GM18499 (cell line): ENCODE measurements around the gene FAT1.

Source experiments
- ATAC-seq: cut with Tn5 transposase; IDR thresholded peaks from one replicate; pipeline ENCODE4 v1.9.1; 2021; ENCODE audit warnings: moderate number of reproducible peaks; ENCODE audit not compliant: insufficient read depth, unreplicated experiment

FAT1 gene

DNA sequence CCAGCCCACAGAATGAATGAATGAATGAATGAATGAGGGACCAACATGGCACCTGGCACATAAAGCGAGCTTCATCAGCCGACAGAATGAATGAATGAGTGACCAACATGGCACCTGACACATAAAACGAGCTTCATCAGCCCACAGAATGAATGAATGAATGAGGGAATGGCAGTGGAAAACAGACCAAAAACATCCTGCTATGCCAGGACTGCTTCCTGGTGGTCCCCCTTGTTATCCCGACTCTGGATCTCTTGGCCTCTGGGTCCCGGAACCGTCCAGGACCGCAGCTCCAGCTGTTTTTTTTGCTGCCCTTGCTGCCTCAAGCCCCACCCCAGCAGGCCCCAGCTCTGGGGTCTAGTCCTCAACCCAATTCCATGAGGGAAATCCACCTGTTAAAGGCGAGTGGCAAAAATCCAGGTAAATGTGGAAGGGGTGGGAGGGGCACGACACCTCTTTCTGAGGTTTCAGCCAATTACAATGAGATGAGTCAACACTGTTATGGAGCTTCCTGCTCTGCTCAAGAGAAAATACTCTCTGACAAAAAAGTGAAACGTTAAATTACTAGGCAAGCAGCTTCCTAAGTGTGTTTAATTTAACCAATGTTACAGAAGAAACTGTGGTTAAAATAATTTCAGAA lies 96.3 kb downstream of the FAT1 start:
- no peak for ATAC-seq

DNA sequence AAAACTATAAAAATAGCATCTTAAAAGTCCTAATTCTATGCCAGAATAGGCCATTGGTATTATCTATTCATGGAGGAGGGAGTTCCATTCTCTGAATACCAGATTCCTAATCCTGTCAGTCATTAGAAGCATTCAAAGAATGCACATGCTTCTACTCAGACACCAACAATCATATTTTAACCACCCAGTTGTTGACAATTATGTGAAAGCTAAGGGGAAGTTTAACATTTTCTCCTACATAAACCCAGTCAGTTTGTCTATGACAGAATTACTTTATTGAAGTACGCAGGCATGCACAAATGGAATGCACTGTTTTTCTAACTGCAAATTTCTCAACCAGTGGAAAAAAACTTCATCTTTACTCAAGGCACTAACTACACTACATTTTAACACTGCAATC lies 98.7 kb downstream of the FAT1 start:
- ATAC-seq = no peak

DNA sequence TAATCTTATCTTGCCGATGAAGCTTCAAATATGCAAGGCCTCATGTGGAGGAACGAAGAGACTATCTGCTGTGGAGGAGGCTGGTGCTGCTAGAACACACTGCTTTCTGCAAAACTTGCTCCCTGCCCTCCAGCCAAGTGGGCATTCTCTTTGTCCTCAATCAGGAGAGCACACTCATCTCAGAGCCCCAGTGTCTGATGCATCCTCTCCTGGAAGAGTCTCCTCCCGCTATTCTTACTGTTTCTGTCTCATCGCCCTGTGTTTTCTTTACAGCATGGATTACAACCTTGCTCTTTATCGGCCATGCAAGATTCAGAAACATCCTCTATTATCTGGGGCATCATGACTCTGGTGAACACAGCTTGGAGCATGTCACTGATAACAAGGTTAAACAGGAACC lies 100.1 kb downstream of the FAT1 start:
- no peak for ATAC-seq

DNA sequence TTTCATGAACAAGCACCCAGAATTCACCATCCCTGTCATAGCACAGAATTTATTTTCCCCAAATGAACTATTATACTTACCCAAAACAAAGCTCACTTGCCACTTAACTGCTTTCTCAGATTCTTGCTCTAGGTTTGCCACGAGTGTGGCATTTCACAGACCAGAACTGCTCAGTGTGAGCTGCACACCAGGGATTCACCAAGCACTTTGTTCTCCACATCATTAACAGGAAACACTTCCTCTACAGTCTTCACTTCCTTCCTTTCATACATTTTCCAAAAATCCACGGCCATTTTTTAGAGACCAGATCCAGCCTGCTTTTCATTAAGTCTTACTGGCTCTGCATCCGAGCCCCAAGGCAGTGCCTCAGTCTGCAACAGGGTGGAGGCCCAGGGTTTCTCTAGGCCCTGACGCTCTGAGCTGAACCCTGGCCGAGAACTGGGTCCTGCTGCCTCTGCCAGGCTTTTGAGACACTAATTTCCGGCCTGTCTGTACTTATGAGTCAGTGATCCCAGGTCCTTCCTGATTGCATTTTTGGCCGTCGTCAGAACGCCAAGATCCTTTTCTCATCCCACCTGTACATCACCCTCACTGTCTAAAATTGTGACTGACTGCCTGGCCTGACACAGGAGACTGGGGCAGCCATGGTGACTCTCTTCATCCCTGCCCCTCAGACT lies 100.7 kb downstream of the FAT1 start:
- no peak for ATAC-seq

DNA sequence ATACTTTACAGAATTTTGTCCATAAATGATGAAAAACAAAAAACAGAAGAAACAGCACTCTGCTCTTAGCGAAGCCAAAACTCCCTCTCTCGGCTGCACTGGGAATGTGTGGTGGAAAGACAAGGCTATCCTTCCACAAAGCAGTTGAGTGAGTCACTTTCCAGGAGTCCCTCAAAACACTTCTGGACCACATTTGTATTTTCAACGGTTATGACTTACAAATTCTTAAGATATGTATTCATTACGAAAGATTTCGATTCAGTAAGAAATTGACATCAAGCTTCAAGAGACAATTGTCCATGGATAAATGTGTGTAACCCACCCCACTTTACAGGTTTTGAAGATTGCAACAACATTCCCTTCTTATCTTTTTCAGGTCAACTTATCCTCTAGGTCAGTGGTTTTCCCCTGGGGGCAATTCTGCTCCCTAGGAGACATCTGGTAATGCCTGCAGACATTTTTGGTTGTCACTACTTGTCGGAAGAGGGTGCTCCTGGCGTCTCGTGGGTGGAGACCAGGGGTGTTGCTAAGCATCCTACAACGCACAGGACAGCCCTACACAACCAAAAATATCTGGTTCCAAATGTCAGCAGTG lies 101.6 kb downstream of the FAT1 start:
- ATAC-seq = no peak

DNA sequence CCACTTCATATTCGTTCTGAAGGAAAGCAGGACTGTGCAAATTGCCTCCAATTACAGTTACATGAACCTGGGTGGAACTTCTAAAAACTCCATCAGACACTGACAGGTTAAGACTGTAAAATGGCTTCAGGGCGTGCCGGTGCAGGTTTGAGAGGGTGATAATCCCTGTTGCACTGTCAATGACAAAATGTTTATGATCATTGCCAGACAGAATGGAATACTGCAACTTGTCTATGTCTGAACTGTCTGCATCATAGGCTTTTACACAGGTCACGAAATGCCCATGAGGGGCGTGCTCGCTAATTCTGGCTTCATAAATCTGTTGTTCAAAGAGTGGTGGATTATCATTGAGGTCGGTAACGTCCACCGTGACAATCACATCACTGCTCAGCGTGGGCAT lies 104.6 kb downstream of the FAT1 start:
- no peak for ATAC-seq

DNA sequence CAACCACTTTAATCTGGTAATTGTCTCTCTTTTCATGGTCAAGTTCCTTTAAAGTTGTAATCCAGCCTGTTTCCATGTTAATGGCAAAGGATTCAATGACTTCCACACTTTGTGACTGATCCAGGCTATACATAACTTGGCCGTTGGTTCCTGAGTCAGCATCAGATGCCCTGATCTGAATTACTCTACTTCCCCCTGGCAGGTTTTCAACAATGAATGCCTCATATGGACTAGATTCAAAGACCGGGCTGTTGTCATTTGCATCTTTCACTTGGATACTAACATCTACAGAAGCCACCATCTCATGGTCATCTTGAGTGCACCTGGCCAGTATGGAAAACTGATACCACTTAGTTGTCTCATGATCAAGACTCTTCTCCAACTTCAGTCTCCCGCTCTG lies 105.7 kb downstream of the FAT1 start:
- no peak for ATAC-seq

DNA sequence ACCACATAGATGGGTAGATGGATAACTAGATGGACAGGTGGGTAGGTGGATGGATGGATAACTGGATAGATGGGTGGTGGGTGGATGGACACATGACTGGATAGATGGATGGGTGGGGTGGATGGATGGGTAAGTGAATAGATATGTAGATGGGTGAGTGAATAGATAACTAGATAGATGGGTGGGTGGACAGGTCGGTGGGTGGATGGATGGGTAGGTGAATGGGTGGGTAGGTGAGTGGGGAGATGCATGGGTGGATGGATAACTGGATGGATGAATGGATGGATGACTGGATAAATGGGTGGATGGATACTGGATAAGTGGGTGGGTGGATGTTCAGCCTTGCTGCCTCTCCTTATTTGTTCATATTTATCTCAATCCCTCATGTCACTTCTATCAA lies 116.2 kb downstream of the FAT1 start:
- no peak for ATAC-seq

DNA sequence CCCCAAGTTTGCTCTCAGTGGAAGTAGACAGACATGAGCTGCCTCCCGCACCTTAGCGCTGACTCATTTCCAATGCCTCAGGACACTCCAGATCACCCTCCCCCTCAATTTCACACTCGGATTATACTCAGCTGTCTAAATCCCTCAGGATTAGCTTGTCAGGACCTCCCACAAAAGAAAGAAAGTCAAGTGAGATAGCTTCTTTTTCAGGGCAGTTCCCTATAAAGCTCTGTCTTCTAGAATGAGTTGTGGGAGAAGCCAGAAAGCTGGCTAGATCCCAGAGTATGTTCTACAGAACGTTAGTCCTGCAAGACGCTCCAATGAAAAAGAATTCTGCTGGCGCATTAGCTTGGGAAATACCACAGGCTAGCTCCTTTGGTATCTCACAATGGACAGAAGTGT lies 117.1 kb downstream of the FAT1 start:
- ATAC-seq = no peak

DNA sequence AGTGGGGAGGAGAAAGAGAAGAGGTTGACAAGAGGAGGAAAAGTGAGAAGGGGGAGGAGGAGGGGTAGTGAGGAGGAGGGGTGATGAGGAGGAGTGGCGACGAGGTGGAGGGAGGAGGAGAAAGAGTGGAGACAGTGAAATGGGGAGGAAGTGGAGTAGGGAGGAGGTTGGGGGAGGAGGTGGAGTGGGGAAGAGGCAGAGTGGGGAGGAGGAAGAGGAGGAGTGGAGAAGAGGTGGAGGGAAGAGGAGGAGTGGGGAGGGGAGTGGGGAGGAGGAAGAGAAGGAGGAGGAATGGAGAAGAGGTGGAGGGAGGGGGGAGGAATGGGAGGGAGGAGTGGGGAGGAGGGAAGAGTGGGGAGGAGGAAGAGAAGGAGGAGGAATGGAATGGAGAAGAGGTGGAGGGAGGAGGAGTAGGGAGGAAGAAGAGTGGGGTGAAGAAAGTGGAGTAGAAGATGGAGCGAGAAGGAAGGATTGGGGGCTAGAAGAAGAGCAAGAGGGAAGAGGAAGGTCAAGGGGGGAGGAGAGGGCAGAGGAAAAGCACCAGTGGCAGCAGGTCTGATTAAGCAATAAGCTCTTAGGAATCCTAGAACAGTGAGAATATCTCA lies 118.3 kb downstream of the FAT1 start:
- no peak for ATAC-seq

DNA sequence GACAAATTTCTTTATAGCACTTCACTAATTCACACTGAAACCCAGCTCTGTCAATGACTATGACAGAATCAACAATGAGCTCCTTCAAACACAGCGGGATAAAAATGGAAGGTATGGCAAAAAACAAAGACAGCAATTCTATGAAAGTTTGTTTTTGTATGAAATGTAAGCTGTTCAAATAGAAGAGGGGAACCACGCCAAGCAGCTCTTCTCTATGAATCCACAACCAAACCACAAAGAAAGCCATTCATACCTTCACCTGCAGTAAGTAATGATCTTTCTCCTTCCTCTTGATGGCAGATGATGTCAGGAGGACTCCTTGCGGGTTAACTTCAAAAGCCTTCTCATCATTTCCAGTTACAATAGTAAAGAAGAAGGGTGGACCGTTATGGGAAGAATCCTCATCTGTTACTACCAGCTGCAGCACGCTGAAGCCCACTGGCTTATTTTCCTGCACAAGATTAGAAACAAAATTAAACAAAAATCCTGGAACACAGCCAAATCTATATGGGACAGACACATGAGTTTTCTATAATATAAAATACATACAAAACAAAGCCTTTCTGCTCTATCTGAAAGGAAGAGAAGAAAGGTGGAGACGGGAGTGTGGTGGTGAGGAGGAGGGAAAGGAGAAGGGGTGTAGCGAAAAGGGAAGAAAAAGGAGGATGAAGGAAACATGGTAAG lies 119.4 kb downstream of the FAT1 start:
- no peak for ATAC-seq

DNA sequence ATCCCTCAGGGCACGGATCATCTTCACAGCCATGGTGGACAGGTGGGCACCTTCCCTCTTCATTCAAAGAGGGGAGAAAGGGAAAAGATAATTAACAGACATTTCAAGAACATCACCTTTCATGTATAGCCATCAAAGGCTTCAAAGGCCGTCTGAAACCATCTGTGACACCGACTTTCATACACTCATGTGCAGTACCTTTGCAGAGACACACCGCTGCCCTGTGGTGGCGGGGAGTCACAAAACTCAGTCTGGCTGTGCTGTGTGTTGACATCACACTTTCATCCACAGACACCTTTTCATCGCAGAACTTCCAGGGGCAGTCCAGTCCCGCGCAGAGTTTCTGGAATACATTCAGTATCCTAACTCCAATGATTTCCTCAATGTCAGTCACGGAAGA lies 120.7 kb downstream of the FAT1 start:
- ATAC-seq = no peak

DNA sequence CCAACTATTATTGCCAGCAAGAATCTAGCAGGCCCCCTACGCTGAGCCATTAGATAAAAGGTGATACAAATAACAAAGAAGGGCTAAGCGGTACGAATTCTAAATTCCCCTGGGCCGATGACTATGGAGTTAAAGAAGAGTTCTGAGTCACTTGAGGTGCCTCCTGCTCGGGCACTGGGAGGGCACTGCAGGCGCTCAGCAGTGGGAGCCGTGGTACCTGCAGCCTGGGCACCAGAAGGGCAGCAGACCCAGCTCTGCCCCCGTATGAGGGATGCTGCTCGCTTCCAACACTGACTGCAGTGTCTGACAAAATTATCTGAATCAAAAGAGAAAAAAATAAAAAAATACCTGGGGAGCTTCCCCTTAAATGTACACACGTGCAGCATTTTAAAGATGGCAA lies 124.2 kb downstream of the FAT1 start:
- no peak for ATAC-seq

DNA sequence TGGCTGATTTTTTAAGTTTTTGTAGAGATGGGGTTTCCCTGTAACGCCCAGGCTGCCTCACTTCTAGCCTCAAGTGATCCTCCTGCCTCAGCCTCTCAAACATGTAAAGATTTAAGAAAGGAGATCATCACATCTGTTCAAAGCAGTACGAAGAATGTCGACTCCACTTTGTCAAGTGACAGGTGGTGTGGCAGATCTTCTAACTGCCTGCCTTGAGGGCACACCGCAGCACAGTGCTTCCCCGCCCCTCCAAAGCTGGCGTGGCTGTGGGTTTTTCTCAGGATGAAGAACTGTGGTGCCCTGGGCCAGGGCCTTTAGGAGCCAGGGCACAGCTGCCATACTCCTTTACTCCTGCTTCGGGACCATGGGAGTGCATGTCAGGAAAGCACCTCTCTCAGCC lies 125.0 kb downstream of the FAT1 start:
- no peak for ATAC-seq

DNA sequence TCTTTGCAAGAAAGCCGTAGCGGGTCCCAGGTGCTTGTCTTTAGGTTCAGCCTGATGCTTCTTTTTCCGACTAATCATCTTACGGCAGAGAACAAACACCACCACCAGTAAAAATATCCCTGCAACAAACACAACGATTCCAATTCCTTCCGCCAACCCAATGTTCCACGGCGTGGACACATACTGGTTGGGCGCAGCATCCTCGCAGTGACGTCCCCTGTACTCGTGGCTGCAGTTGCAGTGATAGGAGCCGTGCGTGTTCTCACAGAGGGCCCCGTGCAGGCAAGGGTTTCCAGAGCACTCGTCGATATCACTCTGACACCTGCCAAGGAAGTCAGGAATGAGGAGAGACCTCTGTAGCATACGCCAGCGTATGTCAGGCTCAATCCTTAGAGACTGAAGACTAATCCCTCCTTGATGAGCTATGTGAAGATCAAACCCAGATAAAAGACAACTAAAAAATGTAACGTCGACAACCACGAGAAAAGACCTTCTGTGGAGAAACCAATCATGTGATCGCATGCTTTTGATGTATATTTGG lies 126.7 kb downstream of the FAT1 start:
- no peak for ATAC-seq

DNA sequence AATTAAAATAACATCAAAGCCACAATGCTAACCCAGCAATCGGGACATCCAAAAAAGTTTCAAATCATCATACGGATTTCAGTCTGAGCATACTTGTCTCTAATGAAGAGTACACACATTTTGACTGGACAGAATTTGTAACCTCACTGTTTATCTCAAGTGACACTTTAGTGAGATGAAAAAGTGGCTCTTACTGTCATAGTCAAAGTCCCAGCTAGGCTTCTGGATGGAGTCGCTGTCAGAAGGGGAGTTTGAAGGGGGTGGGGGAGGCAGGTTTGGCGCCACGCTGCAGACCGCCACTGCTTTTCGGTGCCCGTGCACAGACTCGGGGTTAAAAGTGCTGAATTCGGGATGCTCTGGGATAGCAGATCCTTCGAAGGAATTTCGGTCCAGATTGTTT lies 127.3 kb downstream of the FAT1 start:
- ATAC-seq = no peak

DNA sequence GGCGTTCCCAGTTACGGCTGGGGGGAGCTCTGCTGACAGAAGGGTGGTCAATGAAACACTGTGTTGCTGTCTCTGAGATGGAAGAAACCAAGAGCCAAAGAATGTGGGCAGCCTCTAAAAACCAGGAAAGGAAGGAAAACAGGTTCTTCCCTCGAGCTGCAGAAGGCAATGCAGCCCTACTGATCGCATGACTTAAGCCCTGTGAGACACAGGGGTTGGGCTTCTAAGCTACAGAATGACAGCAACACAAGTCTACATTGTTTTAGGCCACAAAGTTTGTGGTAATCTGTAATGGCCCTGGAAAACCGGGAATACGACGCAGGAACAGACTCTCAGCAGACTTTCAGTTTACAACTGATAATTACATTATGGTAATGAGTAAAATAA lies 130.1 kb downstream of the FAT1 start:
- no peak for ATAC-seq

DNA sequence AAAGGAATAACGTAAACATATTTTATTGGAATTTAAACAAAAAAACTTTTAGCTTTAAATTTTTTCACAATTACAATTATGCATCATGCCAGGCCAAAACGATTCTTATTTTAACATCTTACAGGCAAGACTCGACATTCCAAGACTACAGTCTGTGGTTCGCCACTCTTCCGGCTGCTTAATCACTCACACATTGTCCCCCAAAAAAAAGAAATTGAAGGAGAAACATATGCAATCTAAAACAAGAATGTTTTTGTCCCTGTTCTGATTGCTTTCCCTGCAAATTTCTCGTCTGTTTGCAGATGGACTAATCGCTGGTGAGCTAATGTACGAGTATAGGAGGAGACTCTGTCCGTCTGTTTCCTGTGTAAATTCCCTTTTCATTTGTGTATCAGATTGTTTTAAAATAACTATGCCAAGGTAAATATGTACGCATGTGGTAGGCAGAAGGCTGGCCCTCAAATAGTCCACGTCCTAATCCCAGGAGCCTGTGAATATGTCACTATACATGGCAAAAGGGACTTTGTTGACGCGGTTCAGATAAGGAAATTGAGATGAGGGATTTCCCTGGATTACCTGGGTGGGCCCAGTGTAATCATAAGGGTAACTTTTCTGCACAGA lies 130.6 kb downstream of the FAT1 start:
- ATAC-seq = no peak

DNA sequence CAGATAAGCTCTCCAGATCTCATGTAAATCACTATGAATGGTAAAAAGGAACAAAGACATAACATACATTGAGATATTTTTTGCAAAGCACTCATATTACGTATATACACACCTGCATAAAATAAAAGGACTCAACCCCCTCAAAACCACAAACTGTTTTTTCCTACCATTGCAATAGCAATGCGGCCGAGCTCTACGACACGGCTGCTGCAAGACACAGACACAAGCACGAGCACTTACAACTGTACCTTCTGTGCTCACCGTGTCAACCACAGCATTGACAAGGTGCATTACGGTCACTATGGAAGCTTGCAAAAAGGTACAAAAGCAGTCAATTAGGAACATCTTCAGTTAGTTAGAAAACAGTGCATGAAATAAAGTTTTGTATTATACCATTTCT lies 131.2 kb downstream of the FAT1 start:
- ATAC-seq = no peak

DNA sequence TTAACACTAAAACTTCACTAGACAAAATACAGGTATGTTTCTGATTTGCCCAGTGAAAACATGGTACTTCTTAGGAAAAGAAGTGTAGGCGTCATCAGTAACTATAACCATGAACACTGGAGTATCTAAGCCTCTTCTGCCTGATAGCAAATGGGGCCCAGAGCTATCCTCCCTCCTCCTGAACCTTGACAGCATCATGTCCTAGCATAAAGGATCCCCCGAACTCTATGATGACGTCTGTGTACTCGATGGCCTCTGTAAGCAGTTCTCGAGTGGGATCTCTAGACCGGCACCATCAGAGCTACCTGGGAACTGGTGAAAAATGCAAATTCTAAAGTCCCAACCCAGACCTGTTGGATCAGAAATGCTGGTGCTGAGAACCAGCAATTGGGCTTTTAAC lies 132.0 kb downstream of the FAT1 start:
- no peak for ATAC-seq
